ENCODE results near the gene CMC1. TPM values are rescaled to one million over a fixed set of nuclear protein-coding genes. Genes with fewer than 3 reads are reported as not detected.
A peak's percentile ranks its signal among the peaks of the same experiment; 100 is the strongest.

The CMC1 gene
- total and polyA plus RNA-seq, 9 of the 15 experiments (the other 6 are each of a cell fraction or from before 2014, with no cell fraction given) = 15.9 to 74.6 (median 48.9) TPM

DNA sequence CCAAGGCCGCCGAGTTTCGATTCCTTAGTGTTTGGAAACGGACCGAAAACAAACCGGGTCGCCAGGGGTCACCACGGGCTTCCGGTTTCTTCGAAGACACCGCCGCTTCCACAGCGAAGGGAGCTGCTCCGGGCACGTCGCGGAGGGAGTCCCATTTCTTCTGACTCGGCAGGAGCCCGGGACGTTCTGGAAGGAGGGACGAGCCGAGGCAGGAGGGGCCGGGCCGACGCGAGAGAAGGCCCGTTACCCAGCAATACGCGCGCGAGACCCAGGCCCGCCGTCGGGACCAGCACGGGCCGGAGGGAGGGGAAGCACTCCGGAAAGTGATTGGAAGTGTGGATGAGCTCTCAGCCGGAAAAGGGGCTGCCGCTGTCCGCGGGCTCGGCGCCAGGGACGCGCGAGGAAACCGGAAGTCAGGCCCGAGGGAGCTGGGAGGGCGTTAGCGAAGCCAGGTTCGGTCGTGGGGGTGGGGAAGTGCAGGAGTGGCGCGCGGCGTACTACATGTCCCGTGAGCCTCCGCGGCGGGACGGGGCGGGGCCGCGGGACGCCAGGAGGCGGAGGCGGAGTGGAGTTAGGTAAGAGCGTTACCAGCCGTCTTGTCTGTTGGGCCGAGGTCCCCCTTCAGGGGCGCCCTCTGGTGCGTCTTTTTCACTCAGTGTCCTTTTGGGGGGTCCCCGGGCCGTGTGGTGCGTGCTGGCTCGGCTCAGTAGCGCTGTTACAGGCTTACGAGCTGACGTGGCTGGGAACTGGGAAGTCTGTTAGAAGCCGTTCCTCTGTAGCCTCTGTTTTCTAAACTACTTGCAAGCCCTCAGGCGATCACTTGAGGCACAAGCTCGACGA is 107.4 kb downstream of the CMC1 start, which contains the start of the genes AZI2 and ZCWPW2 (continued):
- TF ChIP-seq, protein P1, sequence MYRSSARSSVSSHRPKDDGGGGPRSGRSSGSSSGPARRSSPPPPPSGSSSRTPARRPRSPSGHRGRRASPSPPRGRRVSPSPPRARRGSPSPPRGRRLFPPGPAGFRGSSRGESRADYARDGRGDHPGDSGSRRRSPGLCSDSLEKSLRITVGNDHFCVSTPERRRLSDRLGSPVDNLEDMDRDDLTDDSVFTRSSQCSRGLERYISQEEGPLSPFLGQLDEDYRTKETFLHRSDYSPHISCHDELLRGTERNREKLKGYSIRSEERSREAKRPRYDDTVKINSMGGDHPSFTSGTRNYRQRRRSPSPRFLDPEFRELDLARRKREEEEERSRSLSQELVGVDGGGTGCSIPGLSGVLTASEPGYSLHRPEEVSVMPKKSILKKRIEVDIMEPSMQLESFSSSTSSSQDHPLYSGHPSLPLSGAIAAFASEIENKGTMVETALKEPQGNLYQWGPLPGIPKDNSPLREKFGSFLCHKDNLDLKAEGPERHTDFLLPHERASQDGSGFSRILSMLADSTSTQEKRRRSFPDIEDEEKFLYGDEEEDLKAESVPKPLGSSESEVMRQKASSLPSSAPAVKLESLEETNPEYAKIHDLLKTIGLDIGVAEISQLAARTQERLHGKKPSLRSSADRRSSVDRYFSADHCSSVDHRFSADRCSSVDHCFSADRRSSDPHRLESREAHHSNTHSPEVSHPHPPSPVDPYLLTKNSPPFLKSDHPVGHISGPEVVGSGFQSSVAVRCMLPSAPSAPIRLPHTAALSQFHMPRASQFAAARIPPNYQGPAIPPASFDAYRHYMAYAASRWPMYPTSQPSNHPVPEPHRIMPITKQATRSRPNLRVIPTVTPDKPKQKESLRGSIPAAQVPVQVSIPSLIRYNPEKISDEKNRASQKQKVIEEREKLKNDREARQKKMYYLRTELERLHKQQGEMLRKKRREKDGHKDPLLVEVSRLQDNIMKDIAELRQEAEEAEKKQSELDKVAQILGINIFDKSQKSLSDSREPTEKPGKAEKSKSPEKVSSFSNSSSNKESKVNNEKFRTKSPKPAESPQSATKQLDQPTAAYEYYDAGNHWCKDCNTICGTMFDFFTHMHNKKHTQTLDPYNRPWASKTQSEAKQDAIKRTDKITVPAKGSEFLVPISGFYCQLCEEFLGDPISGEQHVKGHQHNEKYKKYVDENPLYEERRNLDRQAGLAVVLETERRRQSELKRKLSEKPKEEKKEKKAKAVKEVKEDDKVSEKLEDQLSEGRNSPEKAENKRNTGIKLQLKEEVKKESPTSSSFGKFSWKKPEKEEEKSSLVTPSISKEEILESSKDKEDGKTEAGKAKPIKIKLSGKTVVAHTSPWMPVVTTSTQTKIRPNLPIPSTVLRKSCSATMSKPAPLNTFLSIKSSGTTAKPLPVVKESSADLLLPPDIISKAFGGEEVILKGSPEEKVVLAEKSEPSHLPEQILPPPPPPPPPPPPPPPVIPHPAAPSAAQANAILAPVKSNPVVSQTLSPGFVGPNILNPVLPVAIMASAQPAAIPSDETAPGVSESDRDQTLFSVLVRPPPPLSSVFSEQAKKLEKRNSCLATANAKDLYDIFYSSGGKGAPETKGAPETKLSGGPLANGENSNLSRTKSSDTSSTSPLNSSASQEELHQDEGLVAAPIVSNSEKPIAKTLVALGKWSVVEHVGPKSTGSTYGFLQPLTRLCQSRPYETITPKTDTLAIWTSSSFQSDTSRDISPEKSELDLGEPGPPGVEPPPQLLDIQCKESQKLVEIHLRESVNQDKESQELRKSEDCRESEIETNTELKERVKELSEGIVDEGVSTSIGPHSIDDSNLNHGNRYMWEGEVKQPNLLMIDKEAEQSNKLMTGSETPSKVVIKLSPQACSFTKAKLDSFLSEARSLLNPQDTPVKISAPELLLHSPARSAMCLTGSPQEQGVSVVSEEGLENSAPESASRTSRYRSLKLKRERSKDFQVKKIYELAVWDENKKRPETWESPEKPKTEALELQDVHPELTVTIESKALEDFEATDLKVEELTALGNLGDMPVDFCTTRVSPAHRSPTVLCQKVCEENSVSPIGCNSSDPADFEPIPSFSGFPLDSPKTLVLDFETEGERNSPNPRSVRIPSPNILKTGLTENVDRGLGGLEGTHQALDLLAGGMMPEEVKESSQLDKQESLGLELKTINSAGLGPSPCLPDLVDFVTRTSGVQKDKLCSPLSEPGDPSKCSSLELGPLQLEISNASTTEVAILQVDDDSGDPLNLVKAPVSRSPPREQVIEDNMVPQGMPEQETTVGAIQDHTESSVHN (IDR thresholded peaks at IDR 0.05; ENCODE audit: borderline replicate concordance in 1 of 2, low read depth in 1 of 2) = no peak
- 0 out of 2 replicates have a peak, but pooled peaks have one; percentile 42 for TF ChIP-seq ZNF766 (CRISPR knock-in tag; conservative IDR thresholded peaks at IDR 0.05)
- TF ChIP-seq ZBTB7A (IDR thresholded peaks at IDR 0.05; ENCODE audit: borderline replicate concordance, control insufficient read depth, low read depth, low read length) = peak; percentile 87
- TF ChIP-seq BDP1 (IDR thresholded peaks at IDR 0.05; ENCODE audit: insufficient read depth, insufficient read length) = no peak
- no peak for TF ChIP-seq HDGF (IDR thresholded peaks at IDR 0.05)
- TF ChIP-seq TEAD1 (CRISPR knock-in tag; IDR thresholded peaks at IDR 0.05) = peak in 1 of 2 experiments; percentile 73; a peak in 3 of 4 replicates
- TF ChIP-seq KLF16 (IDR thresholded peaks at IDR 0.05) = no peak
- TF ChIP-seq, protein P2, sequence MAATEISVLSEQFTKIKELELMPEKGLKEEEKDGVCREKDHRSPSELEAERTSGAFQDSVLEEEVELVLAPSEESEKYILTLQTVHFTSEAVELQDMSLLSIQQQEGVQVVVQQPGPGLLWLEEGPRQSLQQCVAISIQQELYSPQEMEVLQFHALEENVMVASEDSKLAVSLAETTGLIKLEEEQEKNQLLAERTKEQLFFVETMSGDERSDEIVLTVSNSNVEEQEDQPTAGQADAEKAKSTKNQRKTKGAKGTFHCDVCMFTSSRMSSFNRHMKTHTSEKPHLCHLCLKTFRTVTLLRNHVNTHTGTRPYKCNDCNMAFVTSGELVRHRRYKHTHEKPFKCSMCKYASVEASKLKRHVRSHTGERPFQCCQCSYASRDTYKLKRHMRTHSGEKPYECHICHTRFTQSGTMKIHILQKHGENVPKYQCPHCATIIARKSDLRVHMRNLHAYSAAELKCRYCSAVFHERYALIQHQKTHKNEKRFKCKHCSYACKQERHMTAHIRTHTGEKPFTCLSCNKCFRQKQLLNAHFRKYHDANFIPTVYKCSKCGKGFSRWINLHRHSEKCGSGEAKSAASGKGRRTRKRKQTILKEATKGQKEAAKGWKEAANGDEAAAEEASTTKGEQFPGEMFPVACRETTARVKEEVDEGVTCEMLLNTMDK (IDR thresholded peaks at IDR 0.05; ENCODE audit: borderline replicate concordance, insufficient read depth, low read depth, low read length, poor library complexity, severe bottlenecking) = peak; percentile 63
- no peak for TF ChIP-seq SRF (CRISPR knock-in tag; IDR thresholded peaks at IDR 0.05)
- TF ChIP-seq, protein P3, sequence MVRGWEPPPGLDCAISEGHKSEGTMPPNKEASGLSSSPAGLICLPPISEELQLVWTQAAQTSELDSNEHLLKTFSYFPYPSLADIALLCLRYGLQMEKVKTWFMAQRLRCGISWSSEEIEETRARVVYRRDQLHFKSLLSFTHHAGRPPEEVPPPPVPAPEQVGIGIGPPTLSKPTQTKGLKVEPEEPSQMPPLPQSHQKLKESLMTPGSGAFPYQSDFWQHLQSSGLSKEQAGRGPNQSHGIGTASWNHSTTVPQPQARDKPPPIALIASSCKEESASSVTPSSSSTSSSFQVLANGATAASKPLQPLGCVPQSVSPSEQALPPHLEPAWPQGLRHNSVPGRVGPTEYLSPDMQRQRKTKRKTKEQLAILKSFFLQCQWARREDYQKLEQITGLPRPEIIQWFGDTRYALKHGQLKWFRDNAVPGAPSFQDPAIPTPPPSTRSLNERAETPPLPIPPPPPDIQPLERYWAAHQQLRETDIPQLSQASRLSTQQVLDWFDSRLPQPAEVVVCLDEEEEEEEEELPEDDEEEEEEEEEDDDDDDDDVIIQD (CRISPR knock-in tag; IDR thresholded peaks at IDR 0.05) = no peak
- no peak for TF ChIP-seq BMI1 (IDR thresholded peaks at IDR 0.05; ENCODE audit: low read length)
- TF ChIP-seq KLF1 (tag; IDR thresholded peaks at IDR 0.05) = peak; percentile 70; the same call in 1 of the 2 replicates
- TF ChIP-seq HDAC3 (IDR thresholded peaks at IDR 0.05; ENCODE audit: borderline replicate concordance, partially characterized antibody) = no peak
